Stomach (tissue), 9 donors: Measurements from ENCODE around the gene OSTF1. TPM values are rescaled to one million over a fixed set of nuclear protein-coding genes. Genes with fewer than 3 reads are reported as not detected.

Source experiments
- DNase-seq, 2 donors: peaks; one replicate each; pipeline versions ENCODE4 v3.0.0 to v3.0.0-alpha.2; 2013 to 2019
- H3K27ac ChIP-seq, 5 donors: fragments of 200-600 bp in 4 of 5; sonication (generic) in 4 of 5; one replicate each; pipeline ENCODE4 v1.5.1; 2013 to 2019; ENCODE audit warnings: mild to moderate bottlenecking in 1 of 5, moderate library complexity in 1 of 5
- H3K27me3 ChIP-seq, 3 donors: fragments of 200-600 bp; sonication (generic); one replicate each; pipeline ENCODE4 v1.5.1; 2017 to 2019; ENCODE audit warnings: mixed run types in 1 of 3
- H3K36me3 ChIP-seq, 4 donors: fragments of 200-600 bp; sonication (generic); 1 replicate in 3 of 4; 2 replicates in 1 of 4; pipeline ENCODE4 v1.5.1; 2016 to 2019
- H3K4me1 ChIP-seq, 4 donors: fragments of 200-600 bp; sonication (generic); one replicate each; pipeline ENCODE4 v1.5.1; 2016 to 2019
- H3K4me3 ChIP-seq, 4 donors: fragments of 200-600 bp; sonication (generic) in 3 of 4; one replicate each; pipeline ENCODE4 v1.5.1; 2016 to 2019; ENCODE audit warnings: mild to moderate bottlenecking in 1 of 4
- H3K9me3 ChIP-seq, 4 donors: fragments of 200-600 bp; sonication (generic); one replicate each; pipeline ENCODE4 v1.5.1; 2016 to 2019
- CTCF ChIP-seq, 7 experiments: fragments of 450-650 bp in 4 of 7; fragments of 200-600 bp in 3 of 7; sonication (generic) in 3 of 7; IDR thresholded peaks; one replicate each; pipeline ENCODE4 v1.5.1; 2016 to 2019; ENCODE audit warnings: antibody characterized with exemption in 7 of 7, control low read depth in 2 of 7, mild to moderate bottlenecking in 1 of 7
- EP300 ChIP-seq: sonication (generic); formaldehyde crosslinking; IDR thresholded peaks from one replicate; pipeline ENCODE4 v1.6.1; 2017; ENCODE audit warnings: antibody characterized with exemption
- POLR2A ChIP-seq, 4 donors: fragments of 450-650 bp; IDR thresholded peaks; one replicate each; pipeline ENCODE4 v1.6.1; 2016; ENCODE audit warnings: antibody characterized with exemption in 4 of 4, control low read depth in 2 of 4, mild to moderate bottlenecking in 1 of 4, moderate library complexity in 1 of 4
- POLR2AphosphoS5 ChIP-seq, 3 donors: sonication (generic); formaldehyde crosslinking; IDR thresholded peaks; one replicate each; pipeline ENCODE4 v1.6.1; 2016; ENCODE audit warnings: antibody characterized with exemption in 3 of 3
- WGBS, 5 donors: extraction: QIAGEN DNeasy Blood & Tissue Kit in 3 of 5; methylation state at CpG; one replicate each; pipeline versions ENCODE4 v1.1.5 to v1.1.7; 2013 to 2018; 5-methylcytosine and 5-hydroxymethylcytosine counted together
- intact Hi-C: fragments of 100-400 bp; cut with DNase I; formaldehyde crosslinking; loops from one replicate; pipeline ENCODE4 v1.15.1; 2023; ENCODE audit warnings: low total_unique reads
- polyA plus RNA-seq, 3 donors: library from polyadenylated mRNA; stranded (reverse); fragments of 200-250 nt; gene quantifications; one replicate each; pipeline ENCODE4 v1.2.3, GENCODE V29; 2013
- total RNA-seq, 5 donors: library from RNA; depleted of rRNA; stranded (reverse); fragments of >200 nt; gene quantifications; one replicate each; pipeline versions ENCODE4 v1.1.0 to v1.2.3, GENCODE V29; 2014 to 2016
- donor health status: healthy with polysubstance abuse.
- donor health status: Bipolar disorder and iron deficiency.
- donor health status: healthy.

Gene OSTF1
- total and polyA plus RNA-seq, 8 donors, result 2.2 to 79.4 (median 43.5) TPM; not detected in 1

GRCh38 chr9:75142202-75142601, 53.9 kb downstream of the OSTF1 start:
- peaks cover 22 to 98% (median 88%) of the 10 kb centered on the region in 4 donors for H3K36me3 ChIP-seq
- H3K4me1 ChIP-seq, result peaks cover 0 to 25% (median 0%) of the 10 kb centered on the region in 4 donors
- no peak overlapping the region for H3K4me3 ChIP-seq
- no peak overlapping the region for H3K27ac ChIP-seq
- WGBS, 5 donors, result 55 to 84% (median 73%) methylated on average over 2 of the region's 2 CpGs
- intact Hi-C loops, result no loop called here
- no peak for DNase-seq
- peaks cover 0 to 9% (median 0%) of the 10 kb centered on the region in 4 donors for H3K9me3 ChIP-seq
- no peaks in the 10 kb centered on the region for H3K27me3 ChIP-seq
- TF ChIP-seq CTCF (IDR thresholded peaks at IDR 0.05) (no peak), POLR2A (IDR thresholded peaks at IDR 0.05) (no peak)

GRCh38 chr9:75146229-75146628, 57.9 kb downstream of the OSTF1 start:
- peaks cover 0 to 9% (median 0%) of the 10 kb centered on the region in 4 donors for H3K9me3 ChIP-seq
- WGBS, 5 donors, result 92 to 99% (median 96%) methylated on average over 3 of the region's 3 CpGs
- peaks cover 0 to 62% (median 3%) of the 10 kb centered on the region in 4 donors for H3K4me1 ChIP-seq
- intact Hi-C loops, result no loop called here
- H3K36me3 ChIP-seq, result peaks cover 7 to 76% (median 73%) of the 10 kb centered on the region in 4 donors
- H3K4me3 ChIP-seq, result no peak overlapping the region
- no peak overlapping the region for H3K27ac ChIP-seq
- no peak for TF ChIP-seq CTCF (IDR thresholded peaks at IDR 0.05)
- DNase-seq, result no peak
- H3K27me3 ChIP-seq, result no peaks in the 10 kb centered on the region

GRCh38 chr9:75147638-75148037, 59.3 kb downstream of the OSTF1 start:
- H3K9me3 ChIP-seq, result peaks cover 0 to 9% (median 0%) of the 10 kb centered on the region in 4 donors
- H3K4me1 ChIP-seq, result peaks cover 0 to 50% (median 3%) of the 10 kb centered on the region in 4 donors
- TF ChIP-seq POLR2A (IDR thresholded peaks at IDR 0.05), result no peak
- no peak for TF ChIP-seq CTCF (IDR thresholded peaks at IDR 0.05)
- TF ChIP-seq EP300, result no peak
- no peak for TF ChIP-seq POLR2AphosphoS5 (IDR thresholded peaks at IDR 0.05)
- no peaks in the 10 kb centered on the region for H3K27me3 ChIP-seq
- DNase-seq, result peak in 1 of 2 donors; percentile 12
- intact Hi-C loops, result no loop called here
- peak overlapping the region in 4 of 5 donors; percentile 3 to 54 (median 24) for H3K27ac ChIP-seq
- 55 to 72% (median 69%) methylated on average over 4 of the region's 4 CpGs for WGBS, 5 donors
- no peak overlapping the region for H3K4me3 ChIP-seq
- peaks cover 7 to 70% (median 64%) of the 10 kb centered on the region in 4 donors for H3K36me3 ChIP-seq

- H3K36me3 ChIP-seq, result peaks cover 7 to 63% (median 55%) of the 10 kb centered on the region in 4 donors
- 50 to 87% (median 69%) methylated on average over 1 of the region's 1 CpG for WGBS, 5 donors
- DNase-seq, result peak in 1 of 2 donors; percentile 38
- H3K27ac ChIP-seq, result peak overlapping the region in 3 of 5 donors; percentile 19 to 54 (median 29)
- intact Hi-C loops, result no loop called here
- H3K9me3 ChIP-seq, result peaks cover 0 to 9% (median 0%) of the 10 kb centered on the region in 4 donors
- TF ChIP-seq EP300, result no peak
- no peak for TF ChIP-seq POLR2AphosphoS5 (IDR thresholded peaks at IDR 0.05)
- no peak for TF ChIP-seq CTCF (IDR thresholded peaks at IDR 0.05)
- no peak for TF ChIP-seq POLR2A (IDR thresholded peaks at IDR 0.05)
- H3K4me1 ChIP-seq, result peaks cover 0 to 41% (median 3%) of the 10 kb centered on the region in 4 donors
- no peak overlapping the region for H3K4me3 ChIP-seq
- H3K27me3 ChIP-seq, result no peaks in the 10 kb centered on the region
Measured at GRCh38 chr9:75148561-75148960, 60.2 kb downstream of the OSTF1 start.
